NOMO-1 (cell line): ENCODE data around the gene CFAP210.
"Not testable (repeated sequence)": the region's sequence is repeated elsewhere in the genome, so short reads cannot be mapped to it uniquely, and the experiment has no call there.

Experiments
- DNase-seq, 2 experiments: peaks; one replicate each; lab custom pipeline; 2025; ENCODE audit not compliant: unreplicated experiment in 2 of 2; lab: John Stamatoyannopoulos, UW

Gene CFAP210

GRCh38 chr2:169637620-169638019 is 56.6 kb downstream of the CFAP210 start:
- no peak for DNase-seq

DNA sequence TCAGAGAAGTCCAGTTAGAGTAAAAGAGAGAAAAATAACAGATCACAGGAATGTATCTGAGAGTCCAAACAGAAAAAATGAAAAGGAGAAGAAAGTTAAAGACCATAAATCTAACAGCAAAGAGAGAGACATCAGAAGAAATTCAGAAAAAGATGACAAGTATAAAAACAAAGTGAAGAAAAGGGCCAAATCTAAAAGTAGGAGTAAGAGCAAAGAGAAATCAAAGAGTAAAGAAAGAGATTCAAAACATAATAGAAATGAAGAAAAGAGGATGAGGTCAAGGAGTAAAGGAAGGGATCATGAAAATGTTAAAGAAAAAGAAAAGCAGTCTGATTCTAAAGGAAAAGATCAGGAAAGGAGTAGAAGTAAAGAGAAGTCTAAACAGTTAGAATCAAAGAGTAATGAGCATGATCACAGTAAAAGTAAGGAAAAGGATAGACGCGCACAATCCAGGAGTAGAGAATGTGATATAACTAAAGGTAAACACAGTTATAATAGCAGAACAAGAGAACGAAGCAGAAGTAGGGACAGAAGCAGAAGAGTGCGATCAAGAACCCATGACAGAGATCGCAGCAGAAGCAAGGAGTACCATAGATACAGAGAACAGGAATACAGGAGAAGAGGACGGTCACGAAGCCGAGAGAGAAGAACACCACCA is 57.6 kb downstream of the CFAP210 start:
- DNase-seq, result no peak

DNA sequence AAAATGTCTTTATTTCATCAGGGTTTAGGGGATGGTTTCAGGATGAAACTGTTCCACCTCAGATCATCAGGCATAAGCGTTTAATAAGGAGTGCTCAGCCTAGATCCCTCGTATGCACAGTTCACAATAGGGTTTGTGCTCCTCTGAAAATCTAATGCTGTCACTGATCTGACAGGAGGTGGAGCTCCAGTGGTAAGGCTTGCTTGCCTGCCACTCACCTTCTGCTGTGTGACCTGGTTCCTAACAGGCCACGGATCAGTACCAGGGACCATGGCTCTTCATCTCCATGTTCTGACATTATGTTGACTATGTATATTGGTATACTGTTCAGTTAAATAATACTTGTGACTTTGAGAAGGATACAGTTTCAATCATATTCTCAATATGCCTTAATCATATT is 68.4 kb downstream of the CFAP210 start:
- DNase-seq, result no peak

DNA sequence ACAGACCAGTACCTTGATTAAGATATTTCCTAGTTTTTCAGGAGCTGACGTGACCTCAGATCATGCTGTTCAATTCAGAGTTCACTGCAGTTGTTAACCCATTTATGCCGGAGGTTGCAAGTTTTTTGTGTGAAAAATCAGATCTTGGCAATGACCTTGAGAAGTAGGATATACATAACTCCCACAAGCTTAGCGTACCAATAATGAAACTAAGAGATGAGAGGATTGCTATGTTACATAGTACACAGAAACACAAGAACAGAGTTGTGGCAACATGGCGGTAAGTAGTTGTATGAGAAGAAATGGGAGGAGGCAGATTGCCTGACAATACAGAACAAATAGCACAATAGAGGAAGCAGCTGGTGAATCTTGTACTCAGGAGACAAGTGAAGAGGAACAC is 71.0 kb downstream of the CFAP210 start:
- no peak for DNase-seq

DNA sequence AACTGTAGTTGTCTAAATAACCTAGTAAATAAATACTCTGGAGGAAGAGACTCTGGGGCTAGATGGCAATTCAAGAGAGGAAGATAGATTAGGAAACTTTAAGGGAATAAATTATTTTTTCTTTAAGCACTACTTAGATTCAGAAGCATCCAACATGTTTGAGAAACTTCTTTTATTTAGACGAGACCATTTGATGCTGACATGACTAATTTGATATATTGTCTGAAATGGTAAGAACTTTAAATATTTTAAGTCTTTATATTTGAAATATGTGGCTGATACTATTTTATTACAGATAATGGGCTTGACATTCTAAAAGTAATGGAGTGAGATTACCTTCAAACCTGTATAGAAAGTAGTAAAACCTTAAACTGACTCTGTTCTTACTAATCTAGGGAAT is 73.7 kb downstream of the CFAP210 start:
- no peak for DNase-seq

GRCh38 chr2:169619946-169620345 is 74.3 kb downstream of the CFAP210 start:
- no peak for DNase-seq

DNA sequence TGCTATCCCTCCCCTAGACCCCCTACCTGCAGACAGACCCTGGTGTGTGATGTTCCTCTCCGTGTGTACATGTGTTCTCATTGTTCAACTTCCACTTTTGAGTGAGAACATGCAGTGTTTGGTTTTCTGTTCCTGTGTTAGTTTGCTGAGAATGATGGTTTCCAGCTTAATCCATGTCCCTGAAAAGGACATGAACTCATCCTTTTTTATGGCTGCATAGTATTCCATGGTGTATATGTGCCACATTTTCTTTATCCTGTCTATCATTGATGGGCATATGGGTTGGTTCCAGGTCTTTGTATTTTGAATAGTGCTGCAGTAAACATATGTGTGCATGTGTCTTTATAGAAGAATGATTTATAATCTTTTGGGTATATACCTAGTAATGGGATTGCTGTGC is 78.2 kb downstream of the CFAP210 start:
- not testable (repeated sequence) for DNase-seq

GRCh38 chr2:169613876-169614275 is 80.3 kb downstream of the CFAP210 start:
- DNase-seq, result no peak

DNA sequence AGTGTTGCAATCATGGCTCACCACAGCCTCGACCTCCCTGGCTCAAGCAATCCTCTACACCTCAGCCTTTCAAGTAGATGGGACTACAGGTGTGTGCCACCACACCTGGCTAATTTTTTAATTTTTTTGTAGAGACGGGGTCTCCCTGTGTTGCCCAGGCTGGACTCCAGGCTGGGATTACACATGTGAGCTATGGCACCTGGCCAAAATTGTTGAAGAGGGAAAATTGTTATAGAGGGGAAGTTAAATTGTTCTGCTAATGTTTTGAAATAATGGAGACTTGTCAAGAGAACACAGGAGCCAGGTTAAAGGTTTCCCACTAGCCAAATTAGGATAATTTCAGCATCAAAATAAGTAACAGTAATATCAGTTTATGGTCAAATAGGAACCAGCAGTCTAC is 84.9 kb downstream of the CFAP210 start:
- no peak for DNase-seq

DNA sequence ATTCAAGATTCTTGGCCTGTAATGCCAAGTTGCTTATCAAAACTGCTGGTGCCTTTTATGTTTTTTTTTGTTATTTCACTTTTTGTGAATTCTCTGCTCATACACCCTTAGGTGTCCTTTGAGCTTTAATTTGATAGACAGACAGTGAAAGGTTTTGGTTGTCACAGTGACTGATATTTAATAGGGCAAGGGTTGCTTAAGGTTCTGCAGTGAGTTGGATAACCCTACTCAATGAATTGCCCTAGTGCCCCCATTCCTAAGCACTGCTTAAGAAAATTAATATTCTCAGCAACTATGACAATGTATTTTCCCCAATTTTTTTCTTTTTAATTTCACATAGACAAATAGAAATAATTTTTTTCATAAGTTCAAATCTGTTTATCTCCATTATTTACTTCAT is 94.6 kb downstream of the CFAP210 start:
- DNase-seq, result no peak

DNA sequence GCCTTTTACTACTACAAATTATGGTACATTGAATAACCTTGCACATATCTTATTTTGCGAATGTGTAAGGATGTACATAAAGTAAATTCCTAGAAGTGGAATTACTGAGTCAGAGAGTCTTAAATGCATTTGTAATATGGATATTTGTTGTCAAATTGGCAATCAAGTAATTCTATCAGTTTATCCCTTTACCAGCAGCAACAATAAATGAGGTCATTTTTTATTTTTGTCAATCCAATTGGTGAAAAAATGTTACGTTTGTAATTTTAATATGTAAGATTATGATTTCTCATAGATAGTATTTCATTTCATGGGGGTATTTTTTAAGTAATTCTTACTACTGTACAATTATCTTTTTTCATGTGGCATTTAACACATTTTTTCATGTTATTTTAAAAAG is 95.2 kb downstream of the CFAP210 start:
- DNase-seq, result no peak

- DNase-seq, result not testable (repeated sequence)
These were observed 97.7 kb downstream of the CFAP210 start for GRCh38 chr2:169596546-169596945.
